Measurements from ENCODE around the gene LARGE1.
"Not testable (repeated sequence)": the region's sequence is repeated elsewhere in the genome, so short reads cannot be mapped to it uniquely, and the experiment has no call there.

The LARGE1 gene

DNA sequence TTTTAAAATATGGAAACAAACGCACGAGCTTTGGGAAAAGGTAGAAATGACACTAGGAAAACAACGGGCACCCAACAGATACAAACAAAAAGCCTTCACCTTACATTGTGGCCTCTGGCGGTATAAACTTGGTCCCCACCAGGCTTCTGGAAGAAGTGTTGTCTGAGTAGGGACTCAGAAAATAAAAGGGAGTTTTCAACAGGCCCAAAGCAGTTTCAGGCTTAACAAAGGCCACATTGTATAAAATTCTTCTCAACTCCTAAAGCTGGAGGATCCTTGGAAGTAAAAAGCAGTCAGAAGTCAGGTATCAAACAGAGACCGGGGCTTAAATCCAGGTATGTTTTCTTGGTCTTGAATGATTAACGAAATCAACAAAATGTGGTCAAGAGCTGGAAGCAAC, 61.0 kb downstream of the LARGE1 start:
- peaks cover 6% of the 10 kb centered on the region for H3K79me1 ChIP-seq (ENCODE audit: low read length)
- no peak overlapping the region for H3K9ac ChIP-seq (ENCODE audit: low read length)
- no peak overlapping the region for H3K4me2 ChIP-seq (ENCODE audit: low read length)
- H2BK15ac ChIP-seq (replicated peaks; ENCODE audit: low read depth): no peak overlapping the region
- H3K36me3 ChIP-seq (ENCODE audit: control insufficient read depth, insufficient read depth, low read length): no peaks in the 10 kb centered on the region
- no peak for DNase-seq
- H3K27ac ChIP-seq (ENCODE audit: low read depth, low read length): no peak overlapping the region
- WGBS (ENCODE audit: extremely low coverage, insufficient coverage, low lambda C conversion rate): no CpG with 5 or more reads among the region's 6 CpGs
- no peak overlapping the region for H3K56ac ChIP-seq (ENCODE audit: low read length)
- no peak overlapping the region for H3K4ac ChIP-seq (ENCODE audit: low read depth, low read length)
- H2BK5ac ChIP-seq (ENCODE audit: low read length): no peak overlapping the region
- H2BK120ac ChIP-seq (ENCODE audit: low read depth, low read length): no peak overlapping the region
- no peaks in the 10 kb centered on the region for H3K4me1 ChIP-seq (ENCODE audit: control insufficient read depth, low read depth, low read length)
- no peak overlapping the region for H2AK5ac ChIP-seq (ENCODE audit: low read length)
- H3K79me2 ChIP-seq (ENCODE audit: control insufficient read depth, insufficient read depth, low read length): peaks cover 36% of the 10 kb centered on the region
- H3K27me3 ChIP-seq (ENCODE audit: insufficient read depth, low read length, poor library complexity): no peaks in the 10 kb centered on the region
- H3K4me3 ChIP-seq (ENCODE audit: low read length): no peak overlapping the region
- H4K5ac ChIP-seq (ENCODE audit: low read length): no peak overlapping the region
- no peak overlapping the region for H3K23ac ChIP-seq (ENCODE audit: low read length)
- no peak overlapping the region for H3K18ac ChIP-seq (ENCODE audit: low read length)
- no peak overlapping the region for H4K8ac ChIP-seq (ENCODE audit: low read depth, low read length)

GRCh38 chr22:33858653-33859052, 61.6 kb downstream of the LARGE1 start:
- peaks cover 31% of the 10 kb centered on the region for H3K79me2 ChIP-seq (ENCODE audit: control insufficient read depth, insufficient read depth, low read length)
- H3K4me1 ChIP-seq (ENCODE audit: control insufficient read depth, low read depth, low read length); H3K23ac ChIP-seq (ENCODE audit: low read length); H2BK15ac ChIP-seq (replicated peaks; ENCODE audit: low read depth); H3K4me2 ChIP-seq (ENCODE audit: low read length); H3K9ac ChIP-seq (ENCODE audit: low read length); H3K4me3 ChIP-seq (ENCODE audit: low read length); H4K5ac ChIP-seq (ENCODE audit: low read length); H3K36me3 ChIP-seq (ENCODE audit: control insufficient read depth, insufficient read depth, low read length); H3K27me3 ChIP-seq (ENCODE audit: insufficient read depth, low read length, poor library complexity); H4K8ac ChIP-seq (ENCODE audit: low read depth, low read length); H2AK5ac ChIP-seq (ENCODE audit: low read length); H3K27ac ChIP-seq (ENCODE audit: low read depth, low read length); H3K18ac ChIP-seq (ENCODE audit: low read length); H3K4ac ChIP-seq (ENCODE audit: low read depth, low read length); H3K56ac ChIP-seq (ENCODE audit: low read length); H3K79me1 ChIP-seq (ENCODE audit: low read length); H2BK120ac ChIP-seq (ENCODE audit: low read depth, low read length); DNase-seq; H2BK5ac ChIP-seq (ENCODE audit: low read length): not testable (repeated sequence)
- WGBS (ENCODE audit: extremely low coverage, insufficient coverage, low lambda C conversion rate): no CpG with 5 or more reads among the region's 5 CpGs

DNA sequence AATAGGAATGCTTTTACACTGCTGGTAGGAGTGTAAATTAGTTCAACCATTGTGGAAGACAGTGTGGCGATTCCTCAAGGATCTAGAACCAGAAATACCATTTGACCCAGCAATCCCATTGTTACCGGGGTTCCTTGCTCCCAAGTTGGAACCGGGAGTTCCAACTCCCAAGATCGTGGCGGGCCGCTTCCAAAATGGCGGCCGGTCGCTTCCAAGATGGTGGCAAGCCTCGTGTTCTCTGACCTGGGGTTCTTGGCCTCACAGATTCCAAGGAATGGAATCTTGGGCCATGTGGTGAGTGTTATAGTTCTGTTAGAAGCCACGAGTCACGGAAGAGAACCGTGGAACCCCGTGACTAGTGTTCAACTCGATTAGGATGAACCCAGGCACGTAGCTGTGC, 62.5 kb downstream of the LARGE1 start:
- not testable (repeated sequence) for H4K5ac ChIP-seq (ENCODE audit: low read length); H3K23ac ChIP-seq (ENCODE audit: low read length); H4K8ac ChIP-seq (ENCODE audit: low read depth, low read length); H3K36me3 ChIP-seq (ENCODE audit: control insufficient read depth, insufficient read depth, low read length); DNase-seq; H2BK5ac ChIP-seq (ENCODE audit: low read length); H3K4ac ChIP-seq (ENCODE audit: low read depth, low read length); H3K79me1 ChIP-seq (ENCODE audit: low read length); H2BK15ac ChIP-seq (replicated peaks; ENCODE audit: low read depth); H3K4me1 ChIP-seq (ENCODE audit: control insufficient read depth, low read depth, low read length); H2BK120ac ChIP-seq (ENCODE audit: low read depth, low read length); H3K27ac ChIP-seq (ENCODE audit: low read depth, low read length); H3K18ac ChIP-seq (ENCODE audit: low read length); H3K56ac ChIP-seq (ENCODE audit: low read length); H3K27me3 ChIP-seq (ENCODE audit: insufficient read depth, low read length, poor library complexity); H3K4me3 ChIP-seq (ENCODE audit: low read length); H3K9ac ChIP-seq (ENCODE audit: low read length); H3K4me2 ChIP-seq (ENCODE audit: low read length); H2AK5ac ChIP-seq (ENCODE audit: low read length)
- WGBS (ENCODE audit: extremely low coverage, insufficient coverage, low lambda C conversion rate): no CpG with 5 or more reads among the region's 16 CpGs
- H3K79me2 ChIP-seq (ENCODE audit: control insufficient read depth, insufficient read depth, low read length): peaks cover 37% of the 10 kb centered on the region

DNA sequence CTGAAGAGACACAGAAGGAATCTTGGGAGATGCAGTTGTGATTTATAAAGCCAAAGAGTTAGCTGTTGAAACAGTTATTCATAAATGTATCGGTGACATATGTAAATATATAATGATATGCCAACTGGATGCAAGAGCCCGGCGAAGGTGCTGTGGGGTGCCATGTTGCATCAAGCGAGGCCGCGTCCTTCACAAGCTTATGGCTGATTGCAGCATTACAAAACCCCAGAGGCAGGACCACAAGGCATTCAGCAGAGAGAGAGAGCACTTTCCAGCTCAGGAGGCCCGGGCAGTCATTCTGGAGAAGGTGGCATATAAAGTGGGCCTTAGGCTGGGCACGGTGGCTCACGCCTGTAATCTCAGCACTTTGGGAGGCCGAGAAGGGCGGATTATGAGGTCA, 65.6 kb downstream of the LARGE1 start:
- Histone ChIP-seq H3K27ac (ENCODE audit: low read depth, low read length) (no peak overlapping the region), H3K4ac (ENCODE audit: low read depth, low read length) (no peak overlapping the region), H3K36me3 (ENCODE audit: control insufficient read depth, insufficient read depth, low read length) (no peaks in the 10 kb centered on the region), H3K4me1 (ENCODE audit: control insufficient read depth, low read depth, low read length) (peaks cover 16% of the 10 kb centered on the region), H2BK15ac (replicated peaks; ENCODE audit: low read depth) (no peak overlapping the region), H2BK120ac (ENCODE audit: low read depth, low read length) (no peak overlapping the region), H3K4me3 (ENCODE audit: low read length) (no peak overlapping the region), H3K4me2 (ENCODE audit: low read length) (no peak overlapping the region), H3K79me2 (ENCODE audit: control insufficient read depth, insufficient read depth, low read length) (peaks cover 25% of the 10 kb centered on the region), H4K8ac (ENCODE audit: low read depth, low read length) (no peak overlapping the region), H2AK5ac (ENCODE audit: low read length) (no peak overlapping the region), H2BK5ac (ENCODE audit: low read length) (no peak overlapping the region), H4K5ac (ENCODE audit: low read length) (no peak overlapping the region), H3K56ac (ENCODE audit: low read length) (no peak overlapping the region), H3K18ac (ENCODE audit: low read length) (no peak overlapping the region), H3K79me1 (ENCODE audit: low read length) (no peaks in the 10 kb centered on the region), H3K9ac (ENCODE audit: low read length) (no peak overlapping the region), H3K27me3 (ENCODE audit: insufficient read depth, low read length, poor library complexity) (no peaks in the 10 kb centered on the region), H3K23ac (ENCODE audit: low read length) (no peak overlapping the region)
- no CpG with 5 or more reads among the region's 11 CpGs for WGBS (ENCODE audit: extremely low coverage, insufficient coverage, low lambda C conversion rate)
- DNase-seq: no peak

GRCh38 chr22:33853200-33854097, 66.8 kb downstream of the LARGE1 start:
- Histone ChIP-seq H2BK15ac (replicated peaks; ENCODE audit: low read depth) (no peak overlapping the region), H3K27me3 (ENCODE audit: insufficient read depth, low read length, poor library complexity) (no peaks in the 10 kb centered on the region), H4K5ac (ENCODE audit: low read length) (no peak overlapping the region), H3K56ac (ENCODE audit: low read length) (no peak overlapping the region), H3K36me3 (ENCODE audit: control insufficient read depth, insufficient read depth, low read length) (no peaks in the 10 kb centered on the region), H3K9ac (ENCODE audit: low read length) (no peak overlapping the region), H3K4me2 (ENCODE audit: low read length) (no peak overlapping the region), H3K27ac (ENCODE audit: low read depth, low read length) (no peak overlapping the region), H3K79me2 (ENCODE audit: control insufficient read depth, insufficient read depth, low read length) (peaks cover 23% of the 10 kb centered on the region), H4K8ac (ENCODE audit: low read depth, low read length) (no peak overlapping the region), H2AK5ac (ENCODE audit: low read length) (no peak overlapping the region), H3K4ac (ENCODE audit: low read depth, low read length) (no peak overlapping the region), H3K79me1 (ENCODE audit: low read length) (peaks cover 2% of the 10 kb centered on the region), H3K18ac (ENCODE audit: low read length) (no peak overlapping the region), H3K4me1 (ENCODE audit: control insufficient read depth, low read depth, low read length) (peaks cover 16% of the 10 kb centered on the region), H3K23ac (ENCODE audit: low read length) (no peak overlapping the region), H2BK120ac (ENCODE audit: low read depth, low read length) (no peak overlapping the region), H3K4me3 (ENCODE audit: low read length) (no peak overlapping the region), H2BK5ac (ENCODE audit: low read length) (no peak overlapping the region)
- no peak for DNase-seq
- no CpG with 5 or more reads among the region's 9 CpGs for WGBS (ENCODE audit: extremely low coverage, insufficient coverage, low lambda C conversion rate)
